Activated naive CD8-positive, alpha-beta T cell treated with anti-CD3 and anti-CD28 coated beads for 36 hours (primary cell): ENCODE data around the gene IRF5. TPM values are rescaled to one million over a fixed set of nuclear protein-coding genes. Genes with fewer than 3 reads are reported as not detected.
"Not testable (repeated sequence)": the region's sequence is repeated elsewhere in the genome, so short reads cannot be mapped to it uniquely, and the experiment has no call there.

Experiments
- DNase-seq: peaks from one replicate; pipeline ENCODE4 v3.0.0; 2021
- H3K27ac Mint-ChIP-seq: one replicate; pipeline ENCODE4 v1.8.0; 2022; ENCODE audit warnings: mild to moderate bottlenecking, moderate library complexity, mixed read lengths
- H3K27me3 Mint-ChIP-seq: one replicate; pipeline ENCODE4 v1.8.0; 2022; ENCODE audit warnings: mild to moderate bottlenecking, mixed read lengths
- H3K36me3 Mint-ChIP-seq: one replicate; pipeline ENCODE4 v1.8.0; 2021; ENCODE audit warnings: mild to moderate bottlenecking, mixed read lengths
- H3K4me1 Mint-ChIP-seq: one replicate; pipeline ENCODE4 v1.8.0; 2021; ENCODE audit warnings: mixed read lengths
- H3K4me3 Mint-ChIP-seq: one replicate; pipeline ENCODE4 v1.8.0; 2022; ENCODE audit warnings: mild to moderate bottlenecking, moderate library complexity, mixed read lengths
- H3K9me3 Mint-ChIP-seq: one replicate; pipeline ENCODE4 v1.8.0; 2022; ENCODE audit warnings: mixed read lengths
- total RNA-seq, 2 experiments: library from RNA; stranded (reverse); gene quantifications; one replicate each; pipeline ENCODE4 v1.2.3, GENCODE V29; 2021

IRF5 gene
- total RNA-seq, 2 experiments from 2014 or later = 3.8 to 4.0 TPM

DNA sequence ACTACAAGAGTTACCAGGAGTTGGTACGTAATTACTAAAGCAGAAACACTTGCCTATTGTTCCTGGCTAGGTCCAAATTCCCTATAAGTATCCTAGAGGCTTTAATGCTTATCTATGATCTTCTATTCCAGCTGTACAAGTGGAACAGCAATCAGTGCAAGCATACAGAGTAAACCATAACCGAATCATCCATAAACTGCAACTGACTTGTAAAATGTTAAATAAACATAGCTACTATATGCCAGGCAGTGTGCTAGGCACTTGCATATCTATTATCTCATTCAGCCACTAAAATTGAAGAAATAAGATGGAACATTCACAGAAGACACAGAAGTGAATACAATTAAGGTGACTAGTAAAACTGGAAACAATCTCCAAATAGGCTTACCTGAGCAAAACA, 55.7 kb downstream of the IRF5 start:
- no peaks in the 10 kb centered on the region for H3K4me1 Mint-ChIP-seq
- H3K4me3 Mint-ChIP-seq = no peak overlapping the region
- H3K27me3 Mint-ChIP-seq = no peaks in the 10 kb centered on the region
- peaks cover 10% of the 10 kb centered on the region for H3K36me3 Mint-ChIP-seq
- DNase-seq = no peak
- H3K9me3 Mint-ChIP-seq = no peaks in the 10 kb centered on the region
- no peak overlapping the region for H3K27ac Mint-ChIP-seq

DNA sequence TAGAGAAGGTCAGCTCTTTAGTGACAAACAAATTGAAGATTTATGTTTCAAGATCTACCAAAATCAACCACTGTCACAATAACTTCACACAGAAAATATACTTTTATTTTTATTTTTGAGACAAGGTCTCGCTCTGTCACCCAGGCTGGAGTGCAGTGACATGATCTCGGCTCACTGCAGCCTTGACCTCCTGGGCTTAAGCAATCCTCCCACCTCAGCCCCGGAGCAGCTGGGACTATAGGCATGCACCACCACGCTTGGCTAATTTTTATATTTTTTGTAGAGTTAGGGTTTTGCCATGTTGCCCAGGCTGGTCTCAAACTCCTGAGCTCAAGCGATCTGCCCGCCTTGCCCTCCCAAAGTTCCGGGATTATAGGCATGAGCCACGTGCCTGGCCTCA, 56.8 kb downstream of the IRF5 start:
- not testable (repeated sequence) for H3K4me3 Mint-ChIP-seq, H3K4me1 Mint-ChIP-seq, H3K27ac Mint-ChIP-seq, DNase-seq, H3K27me3 Mint-ChIP-seq, H3K9me3 Mint-ChIP-seq
- H3K36me3 Mint-ChIP-seq = peaks cover 11% of the 10 kb centered on the region

DNA sequence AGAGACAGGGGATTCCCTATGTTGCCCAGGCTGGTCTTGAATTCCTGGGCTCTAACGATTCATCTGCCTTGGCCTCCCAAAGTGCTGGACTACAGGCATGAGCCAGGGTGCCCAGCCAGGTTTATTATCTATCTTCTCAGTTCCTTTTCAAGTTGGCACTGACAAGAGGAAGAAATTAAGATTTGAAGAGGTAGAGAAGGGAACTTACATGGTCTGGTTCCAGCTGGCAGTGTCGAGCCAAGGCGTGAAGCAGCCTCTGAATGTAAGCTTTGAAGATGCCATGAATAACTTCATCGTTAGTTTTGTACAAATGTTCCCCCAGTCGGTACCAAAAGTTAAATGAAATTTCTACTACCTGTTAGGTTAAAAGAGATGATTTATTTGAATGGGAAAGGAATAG, 59.5 kb downstream of the IRF5 start:
- no peak overlapping the region for H3K27ac Mint-ChIP-seq
- H3K36me3 Mint-ChIP-seq = peaks cover 21% of the 10 kb centered on the region
- no peak overlapping the region for H3K4me3 Mint-ChIP-seq
- DNase-seq = no peak
- H3K4me1 Mint-ChIP-seq = no peaks in the 10 kb centered on the region
- no peaks in the 10 kb centered on the region for H3K9me3 Mint-ChIP-seq
- H3K27me3 Mint-ChIP-seq = no peaks in the 10 kb centered on the region

Other genes with a start within 250 kb of the IRF5 start
- gene CALU, start 198.6 kb upstream of the IRF5 start, total RNA-seq = 10 to 100 TPM; 42.2 to 44.5 TPM
- gene OPN1SW, start 162.1 kb upstream of the IRF5 start, total RNA-seq = not detected
- gene CCDC136, start 146.0 kb upstream of the IRF5 start, total RNA-seq = 10 to 100 TPM; 10.8 to 11.0 TPM
- under 1 TPM; 0.12 to 0.23 TPM for gene FLNC, start 107.5 kb upstream of the IRF5 start, total RNA-seq
- gene ATP6V1F, start 75.1 kb upstream of the IRF5 start, total RNA-seq = 100 to 1,000 TPM; 125 to 127 TPM
- gene KCP, start 27.2 kb upstream of the IRF5 start, total RNA-seq = under 1 TPM; 0.10 to 0.14 TPM
- 10 to 100 TPM; 71.8 to 72.2 TPM for gene TNPO3, start 117.2 kb downstream of the IRF5 start, total RNA-seq
- 10 to 100 TPM; 18.7 to 19.5 TPM for gene TSPAN33, start 206.8 kb downstream of the IRF5 start, total RNA-seq